Measurements from ENCODE around the gene TSPAN16. TPM values are rescaled to one million over a fixed set of nuclear protein-coding genes. Genes with fewer than 3 reads are reported as not detected.

TSPAN16 gene
- total and polyA plus RNA-seq, 11 donors, result not detected

- intact Hi-C loops (cut with DNase I), result loop anchor here (2.0 to 10.0 kb wide), 8 partner anchors 42 to 290 kb away; partner anchors contain the start of genes SWSAP1 (in 6 of the 10), ELAVL3 (in 3 of the 10), RAB3D (in 2 of the 10) and EPOR (in 1 of the 10)
- Histone ChIP-seq H3K27ac (no peak overlapping the region), H3K4me1 (peaks cover 0 to 32% (median 6%) of the 10 kb centered on the region in 12 donors), H3K27me3 (no peaks in the 10 kb centered on the region), H3K36me3 (no peaks in the 10 kb centered on the region), H3K4me3 (no peak overlapping the region), H3K9me3 (no peaks in the 10 kb centered on the region)
- ATAC-seq, result no peak
- no peak for DNase-seq
- WGBS, 4 donors, result 85 to 91% (median 88%) methylated on average over 3 to 4 of the region's 4 CpGs
- TF ChIP-seq, protein P1, sequence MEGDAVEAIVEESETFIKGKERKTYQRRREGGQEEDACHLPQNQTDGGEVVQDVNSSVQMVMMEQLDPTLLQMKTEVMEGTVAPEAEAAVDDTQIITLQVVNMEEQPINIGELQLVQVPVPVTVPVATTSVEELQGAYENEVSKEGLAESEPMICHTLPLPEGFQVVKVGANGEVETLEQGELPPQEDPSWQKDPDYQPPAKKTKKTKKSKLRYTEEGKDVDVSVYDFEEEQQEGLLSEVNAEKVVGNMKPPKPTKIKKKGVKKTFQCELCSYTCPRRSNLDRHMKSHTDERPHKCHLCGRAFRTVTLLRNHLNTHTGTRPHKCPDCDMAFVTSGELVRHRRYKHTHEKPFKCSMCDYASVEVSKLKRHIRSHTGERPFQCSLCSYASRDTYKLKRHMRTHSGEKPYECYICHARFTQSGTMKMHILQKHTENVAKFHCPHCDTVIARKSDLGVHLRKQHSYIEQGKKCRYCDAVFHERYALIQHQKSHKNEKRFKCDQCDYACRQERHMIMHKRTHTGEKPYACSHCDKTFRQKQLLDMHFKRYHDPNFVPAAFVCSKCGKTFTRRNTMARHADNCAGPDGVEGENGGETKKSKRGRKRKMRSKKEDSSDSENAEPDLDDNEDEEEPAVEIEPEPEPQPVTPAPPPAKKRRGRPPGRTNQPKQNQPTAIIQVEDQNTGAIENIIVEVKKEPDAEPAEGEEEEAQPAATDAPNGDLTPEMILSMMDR (IDR thresholded peaks at IDR 0.05), result no peak
- TF ChIP-seq POLR2A (IDR thresholded peaks at IDR 0.05), result no peak
Observed at GRCh38 chr19:11295180-11295579, 780 bp upstream of the TSPAN16 start.

DNA sequence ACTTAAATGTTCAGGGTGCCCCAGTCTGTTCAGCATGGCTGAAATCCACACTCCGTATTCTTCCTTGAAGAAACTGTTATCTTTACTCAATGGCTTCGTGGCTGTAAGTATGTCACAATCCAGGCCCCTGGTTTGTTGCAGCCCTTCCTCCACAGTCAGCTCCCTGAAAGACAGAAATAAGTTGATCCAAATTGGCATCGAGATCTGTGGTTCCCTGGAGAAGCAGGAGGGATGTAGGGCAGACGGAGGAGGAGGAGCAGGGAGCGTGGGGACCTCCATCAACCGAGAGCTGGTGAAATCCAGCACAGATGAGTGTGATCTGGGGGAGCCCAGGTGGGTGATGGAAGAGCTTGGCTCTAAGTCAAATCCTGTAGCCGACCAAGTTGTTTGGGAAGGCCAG, 304 bp downstream of the TSPAN16 start:
- Histone ChIP-seq H3K36me3 (no peaks in the 10 kb centered on the region), H3K27ac (peak overlapping the region in 9 of 12 donors; percentile 15 to 50 (median 41)), H3K9me3 (no peaks in the 10 kb centered on the region), H3K27me3 (no peaks in the 10 kb centered on the region), H3K4me1 (peaks cover 0 to 32% (median 6%) of the 10 kb centered on the region in 12 donors), H3K4me3 (no peak overlapping the region)
- TF ChIP-seq, protein P1 (IDR thresholded peaks at IDR 0.05), result no peak
- no peak for TF ChIP-seq POLR2A (IDR thresholded peaks at IDR 0.05)
- 48 to 54% (median 52%) methylated on average over 7 of the region's 7 CpGs for WGBS, 4 donors
- DNase-seq (peak in 2 of 5 donors; percentile 39 to 49), ATAC-seq (peak in 2 of 4 donors; percentile 10 to 30)
- intact Hi-C loops (cut with DNase I), result loop anchor here (5.0 to 10.0 kb wide), 7 partner anchors 41 to 289 kb away; partner anchors contain the start of genes SWSAP1 (in 6 of the 10), ELAVL3 (in 3 of the 10), RAB3D (in 2 of the 10) and EPOR (in 1 of the 10)

DNA sequence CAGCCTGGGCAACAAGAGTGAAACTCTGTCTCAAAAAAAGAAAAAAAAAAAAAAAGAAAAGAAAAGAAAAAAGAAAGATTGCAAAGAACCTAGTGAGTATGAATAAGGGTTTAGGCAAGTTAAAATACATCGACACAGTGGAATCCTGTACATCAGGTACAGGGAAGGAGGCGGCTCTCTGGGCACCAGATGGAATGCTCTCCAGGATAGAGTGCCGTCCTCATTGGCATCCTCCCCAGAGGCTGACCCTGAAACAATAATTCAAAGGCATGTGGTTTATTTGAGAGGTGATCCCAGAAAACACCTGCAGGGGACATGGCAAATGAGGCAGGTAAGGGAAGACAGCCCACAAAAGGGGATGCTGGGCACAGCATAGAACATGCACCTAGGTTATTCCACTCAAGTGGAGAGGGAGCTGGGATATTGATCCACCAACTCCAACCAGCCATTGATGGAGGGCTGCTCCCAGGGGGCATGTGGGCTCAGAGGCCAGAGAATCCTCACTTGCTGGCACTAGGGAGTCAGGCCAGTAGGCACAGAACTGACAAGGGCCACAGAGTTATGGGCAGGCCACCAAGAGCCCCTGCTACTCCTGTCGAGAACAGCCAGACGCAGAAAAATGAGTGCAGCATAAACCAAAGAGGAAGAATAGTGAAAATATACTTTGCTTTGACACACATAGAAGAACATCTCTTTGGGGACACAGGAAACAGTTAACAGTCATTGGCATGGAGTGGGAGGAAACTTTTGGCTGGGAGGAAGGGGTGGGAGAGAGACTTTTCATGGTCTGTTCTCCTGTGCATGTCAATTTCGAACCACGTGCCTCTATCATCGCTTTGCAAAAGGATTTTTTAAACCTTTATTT, 4.2 kb downstream of the TSPAN16 start:
- Histone ChIP-seq H3K27ac (no peak overlapping the region), H3K27me3 (no peaks in the 10 kb centered on the region), H3K9me3 (no peaks in the 10 kb centered on the region), H3K36me3 (no peaks in the 10 kb centered on the region), H3K4me3 (no peak overlapping the region), H3K4me1 (peaks cover 0 to 15% (median 0%) of the 10 kb centered on the region in 12 donors)
- intact Hi-C loops (cut with DNase I), result loop anchor here (5.0 to 10.0 kb wide), 7 partner anchors 37 to 285 kb away; partner anchors contain the start of genes SWSAP1 (in 6 of the 10), ELAVL3 (in 3 of the 10), RAB3D (in 3 of the 10) and EPOR (in 1 of the 10)
- ATAC-seq, result no peak
- 75 to 80% (median 78%) methylated on average over 8 of the region's 8 CpGs for WGBS, 4 donors
- TF ChIP-seq POLR2A (IDR thresholded peaks at IDR 0.05), result no peak
- TF ChIP-seq, protein P1 (IDR thresholded peaks at IDR 0.05), result no peak
- DNase-seq, result no peak

DNA sequence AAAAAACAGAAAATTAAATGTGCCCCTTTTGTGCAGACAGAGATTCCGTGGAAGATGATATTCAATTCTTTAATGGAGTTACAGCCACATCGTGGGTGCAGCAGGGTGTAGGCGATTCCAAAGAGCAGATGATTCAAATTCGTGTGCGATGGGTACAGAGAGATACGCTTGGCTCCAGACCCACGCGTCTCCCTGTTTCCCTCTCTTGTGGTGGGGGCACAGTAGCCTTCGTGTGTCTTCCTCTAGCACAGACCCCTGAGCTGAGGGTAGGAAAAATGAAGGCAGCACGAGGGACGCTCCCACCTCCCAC, 4.8 kb downstream of the TSPAN16 start:
- no peaks in the 10 kb centered on the region for H3K27me3 ChIP-seq
- no peak overlapping the region for H3K4me3 ChIP-seq
- no peak for TF ChIP-seq POLR2A (IDR thresholded peaks at IDR 0.05)
- TF ChIP-seq, protein P1 (IDR thresholded peaks at IDR 0.05), result no peak
- DNase-seq (no peak), ATAC-seq (no peak)
- no peaks in the 10 kb centered on the region for H3K36me3 ChIP-seq
- WGBS, 4 donors, result 78 to 87% (median 85%) methylated on average over 11 of the region's 11 CpGs
- no peak overlapping the region for H3K27ac ChIP-seq
- intact Hi-C loops (cut with DNase I), result loop anchor here in 1 of 10 donors (5.0 kb wide), 1 partner anchor 37 kb away; the partner anchor contains the start of gene RAB3D
- H3K4me1 ChIP-seq, result peaks cover 0 to 14% (median 0%) of the 10 kb centered on the region in 12 donors
- no peaks in the 10 kb centered on the region for H3K9me3 ChIP-seq

Data from heart left ventricle (tissue), 16 donors.